Measurements from ENCODE around the gene AMOTL2.

AMOTL2 gene

GRCh38 chr3:134409041-134409440, 34.8 kb upstream of the AMOTL2 start:
- H2AFZ ChIP-seq (ENCODE audit: low read depth, low read length): no peak overlapping the region
- no peaks in the 10 kb centered on the region for H3K36me3 ChIP-seq (ENCODE audit: control insufficient read depth in 1 of 2, insufficient read depth in 2 of 2, low read depth in 1 of 2, low read length in 2 of 2)
- H2AK5ac ChIP-seq (ENCODE audit: low read length, severe bottlenecking): no peak overlapping the region
- H2BK120ac ChIP-seq (ENCODE audit: low read depth, low read length): no peak overlapping the region
- no peak overlapping the region for H2BK5ac ChIP-seq (ENCODE audit: low read depth, low read length, poor library complexity, severe bottlenecking)
- H3K14ac ChIP-seq (ENCODE audit: low read length in 2 of 2): no peak overlapping the region
- H3K4me1 ChIP-seq (ENCODE audit: control insufficient read depth, insufficient read depth, low read depth, low read length): peaks cover 9% of the 10 kb centered on the region
- peaks cover 0 to 16% of the 10 kb centered on the region in 2 experiments for H3K27me3 ChIP-seq (ENCODE audit: control insufficient read depth in 1 of 2, insufficient read depth in 1 of 2, low read length in 2 of 2)
- no peak overlapping the region for H4K8ac ChIP-seq (ENCODE audit: low read length)
- H3K4ac ChIP-seq (ENCODE audit: low read depth in 1 of 2, low read length in 2 of 2): no peak overlapping the region
- no peak overlapping the region for H3K23ac ChIP-seq (ENCODE audit: low read length in 2 of 2)
- H3K9me3 ChIP-seq (ENCODE audit: control insufficient read depth, low read length): no peaks in the 10 kb centered on the region
- H4K91ac ChIP-seq (ENCODE audit: low read length): no peak overlapping the region
- WGBS: 67% methylated on average over 1 of the region's 1 CpG
- no peak overlapping the region for H3K18ac ChIP-seq (ENCODE audit: low read depth in 1 of 2, low read length in 2 of 2)
- H2BK12ac ChIP-seq (ENCODE audit: low read length in 2 of 2): no peak overlapping the region
- H3K9ac ChIP-seq (ENCODE audit: low read length): no peak overlapping the region
- H3K4me2 ChIP-seq (ENCODE audit: low read length, poor library complexity, severe bottlenecking): no peak overlapping the region
- no peak for DNase-seq
- no peak overlapping the region for H3K27ac ChIP-seq (ENCODE audit: low read length, poor library complexity, severe bottlenecking)
- no peaks in the 10 kb centered on the region for H3K79me1 ChIP-seq (replicated peaks; ENCODE audit: low read length, poor library complexity, severe bottlenecking)
- no peak overlapping the region for H2BK15ac ChIP-seq (ENCODE audit: low read depth, poor library complexity, severe bottlenecking)
- H3K4me3 ChIP-seq (ENCODE audit: insufficient read depth in 1 of 2, low read depth in 1 of 2, low read length in 2 of 2): no peak overlapping the region

GRCh38 chr3:134407239-134407625, 33.0 kb upstream of the AMOTL2 start:
- Histone ChIP-seq H3K9ac (ENCODE audit: low read length) (peak overlapping the region; percentile 54), H2BK12ac (ENCODE audit: low read length in 2 of 2) (no peak overlapping the region), H4K8ac (ENCODE audit: low read length) (peak overlapping the region; percentile 12), H3K18ac (ENCODE audit: low read depth in 1 of 2, low read length in 2 of 2) (no peak overlapping the region), H3K36me3 (ENCODE audit: control insufficient read depth in 1 of 2, insufficient read depth in 2 of 2, low read depth in 1 of 2, low read length in 2 of 2) (no peaks in the 10 kb centered on the region), H3K27me3 (ENCODE audit: control insufficient read depth in 1 of 2, insufficient read depth in 1 of 2, low read length in 2 of 2) (peaks cover 0 to 20% of the 10 kb centered on the region in 2 experiments), H3K4ac (ENCODE audit: low read depth in 1 of 2, low read length in 2 of 2) (no peak overlapping the region), H4K91ac (ENCODE audit: low read length) (no peak overlapping the region), H3K23ac (ENCODE audit: low read length in 2 of 2) (no peak overlapping the region), H2BK120ac (ENCODE audit: low read depth, low read length) (no peak overlapping the region), H3K79me1 (replicated peaks; ENCODE audit: low read length, poor library complexity, severe bottlenecking) (no peaks in the 10 kb centered on the region), H3K14ac (ENCODE audit: low read length in 2 of 2) (no peak overlapping the region), H3K4me3 (ENCODE audit: insufficient read depth in 1 of 2, low read depth in 1 of 2, low read length in 2 of 2) (peak overlapping the region in 1 of 2 experiments; percentile 74), H2AK5ac (ENCODE audit: low read length, severe bottlenecking) (no peak overlapping the region), H3K9me3 (ENCODE audit: control insufficient read depth, low read length) (peaks cover 7% of the 10 kb centered on the region), H3K4me2 (ENCODE audit: low read length, poor library complexity, severe bottlenecking) (peak overlapping the region; percentile 99), H3K4me1 (ENCODE audit: control insufficient read depth, insufficient read depth, low read depth, low read length) (peaks cover 9% of the 10 kb centered on the region), H2BK15ac (ENCODE audit: low read depth, poor library complexity, severe bottlenecking) (peak overlapping the region; percentile 16), H2AFZ (ENCODE audit: low read depth, low read length) (peak overlapping the region; percentile 24), H2BK5ac (ENCODE audit: low read depth, low read length, poor library complexity, severe bottlenecking) (no peak overlapping the region), H3K27ac (ENCODE audit: low read length, poor library complexity, severe bottlenecking) (no peak overlapping the region)
- WGBS: 26% methylated on average over 4 of the region's 6 CpGs
- DNase-seq: peak; percentile 41

GRCh38 chr3:134406331-134407238, 32.3 kb upstream of the AMOTL2 start:
- peak overlapping the region; percentile 99 for H3K4me2 ChIP-seq (ENCODE audit: low read length, poor library complexity, severe bottlenecking)
- H3K27ac ChIP-seq (ENCODE audit: low read length, poor library complexity, severe bottlenecking): no peak overlapping the region
- H3K27me3 ChIP-seq (ENCODE audit: control insufficient read depth in 1 of 2, insufficient read depth in 1 of 2, low read length in 2 of 2): peaks cover 0 to 20% of the 10 kb centered on the region in 2 experiments
- H3K9me3 ChIP-seq (ENCODE audit: control insufficient read depth, low read length): peaks cover 14% of the 10 kb centered on the region
- H3K23ac ChIP-seq (ENCODE audit: low read length in 2 of 2): peak overlapping the region; percentile 27 to 43
- peak; percentile 22 for DNase-seq
- H2AFZ ChIP-seq (ENCODE audit: low read depth, low read length): peak overlapping the region; percentile 66
- no peak overlapping the region for H2AK5ac ChIP-seq (ENCODE audit: low read length, severe bottlenecking)
- peaks cover 9% of the 10 kb centered on the region for H3K4me1 ChIP-seq (ENCODE audit: control insufficient read depth, insufficient read depth, low read depth, low read length)
- peak overlapping the region; percentile 54 for H3K9ac ChIP-seq (ENCODE audit: low read length)
- peak overlapping the region in 1 of 2 experiments; percentile 46 for H3K18ac ChIP-seq (ENCODE audit: low read depth in 1 of 2, low read length in 2 of 2)
- peak overlapping the region in 1 of 2 experiments; percentile 11 for H3K14ac ChIP-seq (ENCODE audit: low read length in 2 of 2)
- no peak overlapping the region for H2BK5ac ChIP-seq (ENCODE audit: low read depth, low read length, poor library complexity, severe bottlenecking)
- no peak overlapping the region for H4K91ac ChIP-seq (ENCODE audit: low read length)
- no peak overlapping the region for H2BK12ac ChIP-seq (ENCODE audit: low read length in 2 of 2)
- peak overlapping the region; percentile 37 for H2BK120ac ChIP-seq (ENCODE audit: low read depth, low read length)
- no peaks in the 10 kb centered on the region for H3K36me3 ChIP-seq (ENCODE audit: control insufficient read depth in 1 of 2, insufficient read depth in 2 of 2, low read depth in 1 of 2, low read length in 2 of 2)
- no peaks in the 10 kb centered on the region for H3K79me1 ChIP-seq (replicated peaks; ENCODE audit: low read length, poor library complexity, severe bottlenecking)
- 6% methylated on average over 64 of the region's 64 CpGs for WGBS
- H3K4ac ChIP-seq (ENCODE audit: low read depth in 1 of 2, low read length in 2 of 2): no peak overlapping the region
- H3K4me3 ChIP-seq (ENCODE audit: insufficient read depth in 1 of 2, low read depth in 1 of 2, low read length in 2 of 2): peak overlapping the region; percentile 58 to 74
- H4K8ac ChIP-seq (ENCODE audit: low read length): peak overlapping the region; percentile 20
- H2BK15ac ChIP-seq (ENCODE audit: low read depth, poor library complexity, severe bottlenecking): peak overlapping the region; percentile 16

GRCh38 chr3:134404366-134404885, 30.2 kb upstream of the AMOTL2 start:
- Histone ChIP-seq H3K4me3 (ENCODE audit: insufficient read depth in 1 of 2, low read depth in 1 of 2, low read length in 2 of 2) (no peak overlapping the region), H2AFZ (ENCODE audit: low read depth, low read length) (no peak overlapping the region), H3K36me3 (ENCODE audit: control insufficient read depth in 1 of 2, insufficient read depth in 2 of 2, low read depth in 1 of 2, low read length in 2 of 2) (no peaks in the 10 kb centered on the region), H3K18ac (ENCODE audit: low read depth in 1 of 2, low read length in 2 of 2) (no peak overlapping the region), H2AK5ac (ENCODE audit: low read length, severe bottlenecking) (no peak overlapping the region), H3K9me3 (ENCODE audit: control insufficient read depth, low read length) (peaks cover 23% of the 10 kb centered on the region), H3K79me1 (replicated peaks; ENCODE audit: low read length, poor library complexity, severe bottlenecking) (no peaks in the 10 kb centered on the region), H3K27me3 (ENCODE audit: control insufficient read depth in 1 of 2, insufficient read depth in 1 of 2, low read length in 2 of 2) (peaks cover 0 to 20% of the 10 kb centered on the region in 2 experiments), H3K14ac (ENCODE audit: low read length in 2 of 2) (no peak overlapping the region), H2BK120ac (ENCODE audit: low read depth, low read length) (no peak overlapping the region), H3K23ac (ENCODE audit: low read length in 2 of 2) (no peak overlapping the region), H3K4me2 (ENCODE audit: low read length, poor library complexity, severe bottlenecking) (no peak overlapping the region), H3K4me1 (ENCODE audit: control insufficient read depth, insufficient read depth, low read depth, low read length) (peaks cover 9% of the 10 kb centered on the region), H4K91ac (ENCODE audit: low read length) (no peak overlapping the region), H4K8ac (ENCODE audit: low read length) (no peak overlapping the region), H3K27ac (ENCODE audit: low read length, poor library complexity, severe bottlenecking) (no peak overlapping the region), H3K9ac (ENCODE audit: low read length) (no peak overlapping the region), H3K4ac (ENCODE audit: low read depth in 1 of 2, low read length in 2 of 2) (no peak overlapping the region), H2BK12ac (ENCODE audit: low read length in 2 of 2) (no peak overlapping the region), H2BK5ac (ENCODE audit: low read depth, low read length, poor library complexity, severe bottlenecking) (no peak overlapping the region), H2BK15ac (ENCODE audit: low read depth, poor library complexity, severe bottlenecking) (no peak overlapping the region)
- 87% methylated on average over 4 of the region's 4 CpGs for WGBS
- DNase-seq: no peak
